ENCODE measurements around the gene HOXA2. TPM values are rescaled to one million over a fixed set of nuclear protein-coding genes. Genes with fewer than 3 reads are reported as not detected.

HOXA2 gene
- total and polyA plus RNA-seq, 2 of the 8 experiments (the other 6 are each of a cell fraction or from before 2014, with no cell fraction given): not detected

DNA sequence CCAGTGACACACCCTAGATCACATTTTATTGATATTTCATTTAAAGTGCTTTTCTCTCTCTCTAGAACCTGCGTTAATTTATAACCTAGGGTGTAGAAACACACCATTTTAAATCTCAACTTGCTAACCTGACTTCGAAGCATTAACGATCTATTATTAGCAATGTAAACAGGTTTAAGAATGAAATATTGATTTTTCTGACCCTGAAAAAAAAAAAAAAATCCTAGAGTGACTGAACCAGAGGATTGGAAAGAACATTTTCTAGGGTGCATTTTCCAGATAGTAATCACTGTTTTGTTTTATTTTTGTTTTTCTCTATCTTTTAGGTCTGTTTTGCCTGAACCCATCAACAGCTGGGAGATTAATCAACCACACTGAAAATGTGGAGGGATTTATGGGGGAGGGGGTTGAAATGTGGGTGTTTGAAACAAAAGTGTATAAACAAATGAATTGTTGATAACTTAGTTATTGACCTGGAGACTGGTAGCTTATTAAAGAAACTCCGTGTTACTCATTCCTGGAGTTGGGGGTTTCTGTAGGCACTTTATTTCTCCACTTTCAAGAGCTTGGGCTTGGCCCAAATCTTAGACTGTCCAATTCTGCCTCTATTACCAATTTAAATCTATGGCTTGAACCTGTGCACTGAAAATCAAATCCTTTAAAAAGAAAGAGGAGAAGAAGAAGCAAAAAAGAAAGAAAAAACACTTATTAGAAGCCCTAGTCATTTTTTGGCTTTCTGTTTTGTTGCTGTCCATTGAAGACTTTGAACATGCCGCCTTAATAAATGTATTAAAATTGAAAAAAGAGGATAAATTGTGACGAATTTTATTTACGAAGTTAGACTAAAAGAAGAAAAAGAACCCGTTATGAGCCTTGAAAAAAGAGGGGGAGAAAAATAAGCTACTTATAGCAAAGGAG lies 2.8 kb downstream of the HOXA2 start:
- TF ChIP-seq TEAD4 (IDR thresholded peaks at IDR 0.05; ENCODE audit: low read depth, low read length): no peak
- no peak for TF ChIP-seq SIX5 (IDR thresholded peaks at IDR 0.05; ENCODE audit: low read depth, low read length)
- TF ChIP-seq, protein P1, sequence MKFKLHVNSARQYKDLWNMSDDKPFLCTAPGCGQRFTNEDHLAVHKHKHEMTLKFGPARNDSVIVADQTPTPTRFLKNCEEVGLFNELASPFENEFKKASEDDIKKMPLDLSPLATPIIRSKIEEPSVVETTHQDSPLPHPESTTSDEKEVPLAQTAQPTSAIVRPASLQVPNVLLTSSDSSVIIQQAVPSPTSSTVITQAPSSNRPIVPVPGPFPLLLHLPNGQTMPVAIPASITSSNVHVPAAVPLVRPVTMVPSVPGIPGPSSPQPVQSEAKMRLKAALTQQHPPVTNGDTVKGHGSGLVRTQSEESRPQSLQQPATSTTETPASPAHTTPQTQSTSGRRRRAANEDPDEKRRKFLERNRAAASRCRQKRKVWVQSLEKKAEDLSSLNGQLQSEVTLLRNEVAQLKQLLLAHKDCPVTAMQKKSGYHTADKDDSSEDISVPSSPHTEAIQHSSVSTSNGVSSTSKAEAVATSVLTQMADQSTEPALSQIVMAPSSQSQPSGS (IDR thresholded peaks at IDR 0.05; ENCODE audit: low read length): no peak
- TF ChIP-seq POU5F1 (IDR thresholded peaks at IDR 0.05; ENCODE audit: low read depth, low read length): no peak
- no peak for TF ChIP-seq SIRT6 (IDR thresholded peaks at IDR 0.05; ENCODE audit: low read length)
- TF ChIP-seq TBP (IDR thresholded peaks at IDR 0.05; ENCODE audit: low read depth, low read length): no peak
- Histone ChIP-seq H3K9me3 (ENCODE audit: insufficient read depth in 2 of 2, low read depth in 1 of 2, low read length in 1 of 2) (no peaks in the 10 kb centered on the region), H3K23me2 (ENCODE audit: low read depth, low read length) (peaks cover 6% of the 10 kb centered on the region; the same call in 1 of the 2 replicates), H2BK120ac (replicated peaks; ENCODE audit: low read depth, low read length) (no peak overlapping the region), H3K23ac (ENCODE audit: insufficient read length) (no peak overlapping the region), H3K4ac (replicated peaks; ENCODE audit: insufficient read length, low read depth, low read length) (no peak overlapping the region), H2BK15ac (ENCODE audit: low read length) (no peak overlapping the region), H3K79me2 (ENCODE audit: control insufficient read depth in 1 of 2, insufficient read depth in 2 of 2, low read length in 2 of 2) (no peaks in the 10 kb centered on the region), H3K4me3 (ENCODE audit: extremely low read depth in 1 of 4, insufficient read depth in 2 of 4, low read depth in 3 of 4, low read length in 4 of 4) (no peak overlapping the region), H4K5ac (ENCODE audit: insufficient read length, low read depth, low read length) (no peak overlapping the region), H3K56ac (replicated peaks; ENCODE audit: insufficient read length, low read depth, low read length) (no peak overlapping the region), H2AFZ (ENCODE audit: low read length) (no peak overlapping the region), H2BK5ac (ENCODE audit: low read depth, low read length) (no peak overlapping the region), H3K27me3 (replicated peaks in 1 of 4; ENCODE audit: control insufficient read depth in 3 of 4, extremely low read depth in 1 of 4, insufficient read depth in 3 of 4, low read length in 3 of 4) (peaks cover 93 to 100% (median 99%) of the 10 kb centered on the region in 4 experiments), H3K36me3 (ENCODE audit: control insufficient read depth in 2 of 4, insufficient read depth in 4 of 4, low read length in 3 of 4) (peaks cover 0 to 11% (median 0%) of the 10 kb centered on the region in 4 experiments; a peak in 1 of 8 replicates), H2AK5ac (ENCODE audit: low read depth, low read length) (no peak overlapping the region), H3K9ac (replicated peaks in 1 of 4; ENCODE audit: extremely low read depth in 1 of 4, low read depth in 3 of 4, low read length in 3 of 4) (no peak overlapping the region), H2BK12ac (ENCODE audit: low read depth, low read length) (no peak overlapping the region), H4K91ac (replicated peaks; ENCODE audit: insufficient read length, low read length) (no peak overlapping the region), H3K18ac (ENCODE audit: extremely low read depth, low read length) (no peak overlapping the region), H3K79me1 (ENCODE audit: low read depth, low read length) (no peaks in the 10 kb centered on the region), H3K27ac (ENCODE audit: low read depth, low read length) (no peak overlapping the region), H2BK20ac (ENCODE audit: low read length) (no peak overlapping the region), H3K14ac (ENCODE audit: insufficient read length) (no peak overlapping the region), H3K4me2 (ENCODE audit: insufficient read depth in 1 of 2, low read depth in 2 of 2, low read length in 2 of 2) (no peak overlapping the region), H4K20me1 (replicated peaks in 1 of 2; ENCODE audit: control insufficient read depth in 1 of 2, insufficient read depth in 2 of 2, low read length in 2 of 2) (peaks cover 18 to 40% of the 10 kb centered on the region in 2 experiments), H3K4me1 (replicated peaks in 1 of 4; ENCODE audit: control insufficient read depth in 3 of 4, insufficient read depth in 4 of 4, low read length in 3 of 4) (peaks cover 0 to 19% (median 12%) of the 10 kb centered on the region in 4 experiments; a peak in 6 of 7 replicates), H4K8ac (ENCODE audit: extremely low read depth, insufficient read depth, low read length) (no peak overlapping the region)
- no peak for FAIRE-seq
- ChIA-PET POLR2A (ENCODE audit: partially characterized antibody) (no interaction called here), CTCF (ENCODE audit: partially characterized antibody) (interaction anchor here (0.8 to 12.1 kb wide), 6 partner anchors 7 to 247 kb away, joined by 3 to 123 read pairs (median 3); partner anchors contain the start of genes HOXA5 and HOXA6)
- WGBS, 2 experiments (ENCODE audit: extremely low coverage in 1 of 2, insufficient coverage in 1 of 2, insufficient read length in 1 of 2, insufficient replicate concordance in 2 of 2, low coverage in 1 of 2, low lambda C conversion rate in 2 of 2, missing lambda C conversion rate in 1 of 2): 21 to 100% methylated on average over 1 to 8 of the region's 8 CpGs
- DNase-seq (ENCODE audit: low read depth in 1 of 2, low spot score in 2 of 2): no peak
